Measurements from ENCODE around the gene AMMECR1.

DNA sequence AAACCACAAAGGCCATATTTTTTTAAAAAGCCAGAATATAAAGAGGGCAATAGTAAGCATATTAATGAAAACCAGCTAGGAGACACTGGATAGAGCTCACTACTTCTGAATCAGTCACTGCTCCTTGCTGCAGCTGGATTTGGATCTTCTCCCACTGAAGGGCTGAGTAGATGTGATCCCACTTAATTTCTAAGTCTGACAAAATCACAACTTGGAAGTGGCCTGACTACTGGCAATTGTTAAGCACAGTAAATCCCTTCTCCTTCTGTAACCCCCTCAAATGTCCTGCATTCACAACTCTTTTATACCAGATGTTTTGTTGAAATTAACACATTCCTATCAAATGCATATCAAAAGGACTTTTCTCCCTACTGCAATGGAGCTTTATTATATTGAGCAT is 72.9 kb downstream of the AMMECR1 start:
- TF ChIP-seq EZH2phosphoT487 (IDR thresholded peaks at IDR 0.05; ENCODE audit: insufficient read depth, low read depth) (no peak), EZH2 (IDR thresholded peaks at IDR 0.05; ENCODE audit: insufficient read depth, poor library complexity, severe bottlenecking) (no peak)

All from GM23248 (cell line).